Mesendoderm (in vitro differentiated cells): ENCODE results near the gene MBL2.

Source experiments
- DNase-seq: peaks from one replicate; pipeline ENCODE4 v3.0.0; 2013
- H2AK5ac ChIP-seq: 2 replicates; pipeline ENCODE4 v1.6.1; 2013; ENCODE audit warnings: low read length, inconsistent platforms
- H2BK120ac ChIP-seq: 2 replicates; pipeline ENCODE4 v1.6.1; 2013; ENCODE audit warnings: low read depth, mild to moderate bottlenecking, low read length, moderate library complexity, mixed read lengths
- H2BK15ac ChIP-seq: replicated peaks from 2 replicates; pipeline ENCODE4 v1.6.1; 2013; ENCODE audit warnings: low read depth, mild to moderate bottlenecking, moderate library complexity
- H2BK5ac ChIP-seq: 2 replicates; pipeline ENCODE4 v1.6.1; 2013; ENCODE audit warnings: low read length, inconsistent platforms
- H3K18ac ChIP-seq: 2 replicates; pipeline ENCODE4 v1.6.1; 2013; ENCODE audit warnings: mild to moderate bottlenecking, low read length, mixed read lengths
- H3K23ac ChIP-seq: one replicate; pipeline ENCODE4 v1.6.1; 2013; ENCODE audit warnings: low read length
- H3K27ac ChIP-seq: 2 replicates; pipeline ENCODE4 v1.5.1; 2013; ENCODE audit warnings: low read depth, mild to moderate bottlenecking, inconsistent platforms, low read length, moderate library complexity
- H3K27me3 ChIP-seq: 2 replicates; pipeline ENCODE4 v1.6.1; 2013; ENCODE audit warnings: low read length, control low read depth, mild to moderate bottlenecking, inconsistent platforms; ENCODE audit not compliant: insufficient read depth, poor library complexity
- H3K36me3 ChIP-seq: 2 replicates; pipeline ENCODE4 v1.6.1; 2013; ENCODE audit warnings: low read length, inconsistent platforms; ENCODE audit not compliant: control insufficient read depth, insufficient read depth
- H3K4ac ChIP-seq: one replicate; pipeline ENCODE4 v1.6.1; 2013; ENCODE audit warnings: low read depth, mild to moderate bottlenecking, low read length, moderate library complexity
- H3K4me1 ChIP-seq: 2 replicates; pipeline ENCODE4 v1.6.1; 2013; ENCODE audit warnings: low read depth, low read length, inconsistent platforms; ENCODE audit not compliant: control insufficient read depth
- H3K4me2 ChIP-seq: 2 replicates; pipeline ENCODE4 v1.6.1; 2013; ENCODE audit warnings: low read length
- H3K4me3 ChIP-seq: 2 replicates; pipeline ENCODE4 v1.5.1; 2013; ENCODE audit warnings: mild to moderate bottlenecking, low read length
- H3K56ac ChIP-seq: one replicate; pipeline ENCODE4 v1.6.1; 2013; ENCODE audit warnings: low read length
- H3K79me1 ChIP-seq: 2 replicates; pipeline ENCODE4 v1.6.1; 2013; ENCODE audit warnings: low read length, inconsistent platforms
- H3K79me2 ChIP-seq: 2 replicates; pipeline ENCODE4 v1.6.1; 2013; ENCODE audit warnings: mild to moderate bottlenecking, low read length; ENCODE audit not compliant: control insufficient read depth, insufficient read depth
- H3K9ac ChIP-seq: 2 replicates; pipeline ENCODE4 v1.6.1; 2013; ENCODE audit warnings: low read length, inconsistent platforms
- H4K5ac ChIP-seq: one replicate; pipeline ENCODE4 v1.6.1; 2013; ENCODE audit warnings: low read length
- H4K8ac ChIP-seq: one replicate; pipeline ENCODE4 v1.6.1; 2013; ENCODE audit warnings: low read depth, mild to moderate bottlenecking, control low read depth, low read length, moderate library complexity
- WGBS: extraction: QIAGEN DNeasy Blood & Tissue Kit; methylation state at CpG from one replicate; pipeline ENCODE4 v1.1.7; 2013; ENCODE audit warnings: low lambda C conversion rate, missing lambda C conversion rate; ENCODE audit not compliant: insufficient coverage; ENCODE audit errors: extremely low coverage; 5-methylcytosine and 5-hydroxymethylcytosine counted together

The MBL2 gene

DNA sequence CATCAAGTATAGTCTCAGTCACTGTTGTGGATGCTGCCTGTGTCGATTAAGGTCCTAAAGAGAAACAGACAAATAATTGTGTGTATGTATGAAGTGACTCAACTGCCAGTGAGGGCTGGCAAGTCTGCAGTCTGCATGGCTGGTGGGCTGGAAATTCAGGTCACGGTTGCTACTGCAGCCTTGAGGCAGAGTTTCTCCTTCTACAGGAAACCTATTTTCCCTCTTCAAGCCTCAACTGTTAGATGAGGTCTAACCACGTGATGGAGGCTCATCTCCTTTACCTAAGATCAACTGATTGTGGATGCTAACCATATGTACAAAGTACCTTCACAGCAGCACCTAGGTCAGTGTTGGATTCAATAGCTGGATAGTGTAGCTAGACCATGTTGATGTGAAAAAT lies 29.9 kb downstream of the MBL2 start:
- no peaks in the 10 kb centered on the region for H3K27me3 ChIP-seq
- no peak overlapping the region for H3K9ac ChIP-seq
- no peak for DNase-seq
- H3K56ac ChIP-seq = no peak overlapping the region
- H3K79me1 ChIP-seq = no peaks in the 10 kb centered on the region
- no peak overlapping the region for H3K23ac ChIP-seq
- H3K4ac ChIP-seq = no peak overlapping the region
- H3K36me3 ChIP-seq = no peaks in the 10 kb centered on the region
- WGBS = no CpG with 5 or more reads among the region's 3 CpGs
- H4K8ac ChIP-seq = no peak overlapping the region
- no peaks in the 10 kb centered on the region for H3K4me1 ChIP-seq
- no peak overlapping the region for H3K18ac ChIP-seq
- H3K27ac ChIP-seq = no peak overlapping the region
- no peak overlapping the region for H3K4me2 ChIP-seq
- H3K4me3 ChIP-seq = no peak overlapping the region
- no peak overlapping the region for H4K5ac ChIP-seq
- no peak overlapping the region for H2BK5ac ChIP-seq
- H3K79me2 ChIP-seq = no peaks in the 10 kb centered on the region
- H2AK5ac ChIP-seq = no peak overlapping the region
- no peak overlapping the region for H2BK15ac ChIP-seq
- no peak overlapping the region for H2BK120ac ChIP-seq

DNA sequence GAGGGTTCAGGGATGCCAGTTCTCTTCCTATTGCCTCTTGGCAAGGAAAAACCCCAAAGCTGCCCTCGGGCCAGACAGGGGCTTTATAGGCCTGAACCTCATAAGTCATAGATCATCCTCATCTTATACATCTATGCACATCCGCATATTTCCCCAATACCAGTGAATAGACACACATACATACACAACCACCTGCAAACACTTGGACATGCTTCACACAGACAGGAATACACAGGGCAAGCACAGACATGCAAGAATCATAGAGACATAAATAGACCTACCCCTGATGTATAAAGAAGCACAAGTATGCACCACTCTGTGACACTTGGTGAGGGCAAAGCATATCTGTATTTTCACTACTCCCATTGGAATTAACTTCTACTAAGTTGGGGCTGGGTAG lies 30.7 kb downstream of the MBL2 start:
- Histone ChIP-seq H2BK120ac (no peak overlapping the region), H2AK5ac (no peak overlapping the region), H3K4me2 (no peak overlapping the region), H3K4ac (no peak overlapping the region), H3K27me3 (no peaks in the 10 kb centered on the region), H3K4me3 (no peak overlapping the region), H4K5ac (no peak overlapping the region), H3K18ac (no peak overlapping the region), H3K36me3 (no peaks in the 10 kb centered on the region), H3K4me1 (no peaks in the 10 kb centered on the region), H3K79me1 (no peaks in the 10 kb centered on the region), H3K56ac (no peak overlapping the region), H3K23ac (no peak overlapping the region), H2BK15ac (no peak overlapping the region), H3K79me2 (no peaks in the 10 kb centered on the region), H2BK5ac (no peak overlapping the region), H3K9ac (no peak overlapping the region), H4K8ac (no peak overlapping the region), H3K27ac (no peak overlapping the region)
- DNase-seq = no peak
- WGBS = no CpG with 5 or more reads among the region's 2 CpGs

DNA sequence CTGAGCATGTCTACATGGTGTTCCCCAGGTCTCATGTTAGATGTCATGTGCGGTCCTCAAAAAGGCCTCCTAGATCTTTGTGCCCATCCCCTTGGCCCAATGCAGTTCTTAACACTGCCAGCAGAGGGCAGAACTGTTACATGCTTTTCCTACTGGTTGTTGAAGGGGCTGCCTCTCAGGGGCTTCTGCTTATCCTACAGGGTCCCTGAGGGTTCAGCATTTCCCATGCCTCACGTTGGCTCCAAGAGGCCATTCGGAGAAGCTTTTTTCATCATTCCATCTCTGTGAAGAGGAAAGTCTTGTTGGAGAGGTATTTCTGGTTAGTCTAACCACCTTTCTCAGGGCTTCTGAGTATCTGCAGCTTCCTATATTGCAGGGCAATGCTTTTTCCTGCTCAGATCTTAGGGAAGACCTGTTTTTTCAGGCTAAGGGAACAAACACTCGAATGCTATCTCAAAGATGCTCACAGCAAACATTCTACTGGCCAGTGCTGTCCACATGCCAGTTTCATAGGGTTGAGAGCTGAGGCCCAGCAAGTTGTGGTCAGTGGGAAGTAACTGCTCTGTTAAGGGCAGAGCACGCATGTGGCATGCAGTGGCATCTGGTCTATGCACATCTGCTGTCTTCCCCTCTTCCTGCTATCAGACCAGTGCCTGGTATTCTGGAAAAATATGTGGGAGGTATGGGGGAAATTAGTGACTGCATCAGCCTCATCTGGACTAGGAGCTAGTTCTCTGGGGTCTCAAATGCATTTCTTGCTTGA lies 31.5 kb downstream of the MBL2 start:
- H3K18ac ChIP-seq = no peak overlapping the region
- H2BK120ac ChIP-seq = no peak overlapping the region
- no peak overlapping the region for H2BK15ac ChIP-seq
- no peak overlapping the region for H4K8ac ChIP-seq
- no peak overlapping the region for H3K9ac ChIP-seq
- no peak overlapping the region for H3K4me2 ChIP-seq
- DNase-seq = peak; percentile 82
- no peak overlapping the region for H3K23ac ChIP-seq
- H2BK5ac ChIP-seq = no peak overlapping the region
- no peak overlapping the region for H4K5ac ChIP-seq
- H3K79me1 ChIP-seq = no peaks in the 10 kb centered on the region
- H3K4ac ChIP-seq = no peak overlapping the region
- WGBS = no CpG with 5 or more reads among the region's 5 CpGs
- no peak overlapping the region for H3K56ac ChIP-seq
- H3K4me3 ChIP-seq = no peak overlapping the region
- no peaks in the 10 kb centered on the region for H3K36me3 ChIP-seq
- no peak overlapping the region for H2AK5ac ChIP-seq
- H3K27me3 ChIP-seq = no peaks in the 10 kb centered on the region
- no peak overlapping the region for H3K27ac ChIP-seq
- H3K79me2 ChIP-seq = no peaks in the 10 kb centered on the region
- no peaks in the 10 kb centered on the region for H3K4me1 ChIP-seq

DNA sequence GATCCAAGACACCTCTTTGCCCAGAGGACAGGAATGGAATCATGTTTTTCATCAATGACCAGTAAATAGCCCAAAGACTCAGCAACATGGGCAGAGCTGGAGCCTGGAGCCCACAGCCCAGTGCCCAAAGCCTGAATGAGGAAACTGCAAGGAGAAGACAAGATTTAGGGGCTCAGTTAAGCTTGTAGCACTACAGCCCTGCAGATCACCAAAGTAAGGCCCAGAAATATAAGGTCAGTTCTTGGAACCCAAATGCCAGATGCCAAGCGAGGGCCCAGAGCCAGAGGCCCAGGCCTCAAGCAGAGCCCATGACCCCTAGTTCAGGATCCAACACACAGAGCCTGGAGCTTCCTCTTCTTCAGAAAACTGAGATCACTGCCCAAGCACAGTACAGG lies 32.4 kb downstream of the MBL2 start:
- no peak overlapping the region for H3K56ac ChIP-seq
- no peak overlapping the region for H2BK120ac ChIP-seq
- no peak overlapping the region for H3K27ac ChIP-seq
- no peak overlapping the region for H4K8ac ChIP-seq
- H3K9ac ChIP-seq = no peak overlapping the region
- H3K4ac ChIP-seq = no peak overlapping the region
- no peak overlapping the region for H2AK5ac ChIP-seq
- H3K4me2 ChIP-seq = no peak overlapping the region
- H2BK5ac ChIP-seq = no peak overlapping the region
- no peaks in the 10 kb centered on the region for H3K79me1 ChIP-seq
- no peaks in the 10 kb centered on the region for H3K4me1 ChIP-seq
- H2BK15ac ChIP-seq = no peak overlapping the region
- no peak for DNase-seq
- H3K23ac ChIP-seq = no peak overlapping the region
- no CpG with 5 or more reads among the region's 1 CpG for WGBS
- no peaks in the 10 kb centered on the region for H3K36me3 ChIP-seq
- H4K5ac ChIP-seq = no peak overlapping the region
- H3K27me3 ChIP-seq = no peaks in the 10 kb centered on the region
- no peak overlapping the region for H3K4me3 ChIP-seq
- no peaks in the 10 kb centered on the region for H3K79me2 ChIP-seq
- H3K18ac ChIP-seq = no peak overlapping the region

DNA sequence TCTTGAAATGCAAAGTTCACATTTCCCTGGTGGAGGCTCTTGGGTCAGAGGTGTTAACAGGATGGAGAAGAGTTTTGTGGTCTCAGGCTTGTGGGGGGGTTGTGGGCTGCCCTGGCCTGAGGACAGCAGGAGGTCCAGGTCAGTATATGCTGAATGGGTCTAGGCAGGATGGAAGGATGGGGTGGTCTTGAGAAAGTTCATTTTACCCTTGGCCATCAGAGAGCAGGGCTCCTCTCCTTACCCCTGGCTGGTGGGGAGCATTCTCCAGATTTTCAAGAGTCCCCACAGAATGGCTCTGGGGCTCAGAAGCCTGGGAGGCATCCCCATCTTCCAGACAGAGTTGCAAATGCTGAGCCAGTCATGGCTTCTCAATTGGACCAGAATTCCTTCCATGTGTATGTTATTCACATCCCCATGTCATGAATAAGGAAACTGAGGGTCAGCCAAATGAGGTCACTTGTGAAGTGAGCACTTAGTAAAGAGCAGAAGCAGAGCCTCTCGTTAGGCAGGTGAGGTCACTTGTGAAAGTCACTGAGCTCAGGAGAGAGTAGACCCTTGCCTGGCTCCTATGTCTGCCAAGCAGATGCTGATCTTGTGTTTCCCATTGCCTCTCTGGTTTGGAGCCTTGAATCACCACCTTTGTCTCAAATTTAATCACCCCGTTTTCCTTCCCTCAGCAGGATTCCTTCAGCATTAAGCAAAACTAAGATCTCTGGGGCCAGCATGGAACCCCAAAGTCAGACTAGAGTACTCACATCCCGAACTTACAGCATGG lies 33.0 kb downstream of the MBL2 start:
- Histone ChIP-seq H3K9ac (no peak overlapping the region), H3K79me2 (no peaks in the 10 kb centered on the region), H3K56ac (no peak overlapping the region), H3K4me2 (no peak overlapping the region), H3K23ac (no peak overlapping the region), H3K4me1 (no peaks in the 10 kb centered on the region), H3K18ac (no peak overlapping the region), H4K8ac (no peak overlapping the region), H3K27ac (no peak overlapping the region), H3K4me3 (no peak overlapping the region), H3K27me3 (no peaks in the 10 kb centered on the region), H2BK120ac (no peak overlapping the region), H2AK5ac (no peak overlapping the region), H3K36me3 (no peaks in the 10 kb centered on the region), H3K4ac (no peak overlapping the region), H2BK5ac (no peak overlapping the region), H3K79me1 (no peaks in the 10 kb centered on the region), H2BK15ac (no peak overlapping the region), H4K5ac (no peak overlapping the region)
- WGBS = no CpG with 5 or more reads among the region's 3 CpGs
- no peak for DNase-seq
